HepG2 (cell line): ENCODE measurements around the gene GAL3ST1. TPM values are rescaled to one million over a fixed set of nuclear protein-coding genes. Genes with fewer than 3 reads are reported as not detected.

Experiments used
- ARID4A ChIP-seq: sonication (generic); formaldehyde crosslinking; IDR thresholded peaks from 2 replicates; pipeline ENCODE4 v1.5.0; 2020; ENCODE audit warnings: mild to moderate bottlenecking, missing genetic modification reagents, borderline replicate concordance
- EP300 ChIP-seq, 3 experiments: sonication (generic) in 1 of 3; formaldehyde crosslinking in 1 of 3; IDR thresholded peaks; 2 replicates each; pipeline versions ENCODE4 v1.5.1 to v1.6.1; 2011 to 2020; ENCODE audit warnings: low read depth in 2 of 3, low read length in 2 of 3, borderline replicate concordance in 1 of 3, improper control_type of control experiment in 1 of 3, mild to moderate bottlenecking in 1 of 3, missing genetic modification reagents in 1 of 3, moderate library complexity in 1 of 3
- ETV6 ChIP-seq: sonication (generic); formaldehyde crosslinking; conservative IDR thresholded peaks from 2 replicates; pipeline ENCODE4 v1.4.0; 2020; ENCODE audit warnings: missing genetic modification reagents
- GTF3A ChIP-seq: sonication (generic); formaldehyde crosslinking; conservative IDR thresholded peaks from 2 replicates; pipeline ENCODE4 v1.4.0; 2020; ENCODE audit warnings: mild to moderate bottlenecking, missing genetic modification reagents
- NCOA1 ChIP-seq: sonication (generic); formaldehyde crosslinking; IDR thresholded peaks from 2 replicates; pipeline ENCODE4 v1.9.0; 2021; ENCODE audit warnings: missing genetic modification reagents
- RFX1 ChIP-seq: fragments of 450-650 bp; IDR thresholded peaks from 2 replicates; pipeline ENCODE4 v1.6.1; 2017
- RORA ChIP-seq: sonication (generic); formaldehyde crosslinking; IDR thresholded peaks from 2 replicates; pipeline ENCODE4 v1.5.0; 2020; ENCODE audit warnings: mild to moderate bottlenecking, missing genetic modification reagents, moderate library complexity
- SAP130 ChIP-seq: IDR thresholded peaks from 2 replicates; pipeline ENCODE4 v1.6.1; 2016; ENCODE audit warnings: low read depth
- SOX5 ChIP-seq: IDR thresholded peaks from 2 replicates; pipeline ENCODE4 v1.6.1; 2016; ENCODE audit warnings: borderline replicate concordance
- SP2 ChIP-seq: sonication (generic); formaldehyde crosslinking; IDR thresholded peaks from 2 replicates; pipeline ENCODE4 v1.5.1; 2020; ENCODE audit warnings: mild to moderate bottlenecking, missing genetic modification reagents
- SUZ12 ChIP-seq: fragments of 150-350 bp; IDR thresholded peaks from 2 replicates; pipeline ENCODE4 v1.6.1; 2014; ENCODE audit warnings: low read depth, low read length
- TBX2 ChIP-seq: sonication (generic); formaldehyde crosslinking; IDR thresholded peaks from 2 replicates; pipeline ENCODE4 v1.5.0; 2020; ENCODE audit warnings: missing genetic modification reagents, mild to moderate bottlenecking, borderline replicate concordance
- USF2 ChIP-seq, 2 experiments: sonication (generic) in 1 of 2; formaldehyde crosslinking in 1 of 2; IDR thresholded peaks; 2 replicates each; pipeline versions ENCODE4 v1.5.1 to v1.6.1; 2011 to 2020; ENCODE audit warnings: borderline replicate concordance in 1 of 2, low read depth in 1 of 2, low read length in 1 of 2, mild to moderate bottlenecking in 1 of 2, missing genetic modification reagents in 1 of 2, moderate library complexity in 1 of 2
- ZNF101 ChIP-seq: sonication (generic); formaldehyde crosslinking; IDR thresholded peaks from 2 replicates; pipeline ENCODE4 v1.4.0; 2020; ENCODE audit warnings: mild to moderate bottlenecking, low read depth, missing genetic modification reagents, borderline replicate concordance
- ZNF343 ChIP-seq: sonication (generic); formaldehyde crosslinking; IDR thresholded peaks from 2 replicates; pipeline ENCODE4 v1.4.0; 2020; ENCODE audit warnings: mild to moderate bottlenecking, missing genetic modification reagents
- ZNF773 ChIP-seq: sonication (generic); formaldehyde crosslinking; IDR thresholded peaks from 2 replicates; pipeline ENCODE4 v1.4.0; 2020; ENCODE audit warnings: missing genetic modification reagents, borderline replicate concordance
- polyA plus RNA-seq, 8 experiments: library from polyadenylated mRNA; depleted of rRNA in 3 of 8; stranded (reverse) in 7 of 8; unstranded in 1 of 8; fragments of >200 nt; fragmentation: Illumina TruSeq in 4 of 8; extraction: Trizol in 4 of 8; gene quantifications; 2 replicates each; pipeline versions ENCODE4 v1.2.1 to v1.2.3, GENCODE V29; 2011 to 2016; ENCODE audit warnings: low read depth in 4 of 8, missing spikeins in 1 of 8, mixed read lengths in 1 of 8; ENCODE audit not compliant: insufficient read depth in 1 of 8
- total RNA-seq, 5 experiments: library from RNA; depleted of rRNA; stranded (reverse); fragments of >200 nt; fragmentation: Illumina TruSeq; extraction: Trizol; gene quantifications; 2 replicates each; pipeline ENCODE4 v1.2.3, GENCODE V29; 2016; ENCODE audit warnings: low read depth in 1 of 5

Gene GAL3ST1
- total and polyA plus RNA-seq, 2 of the 13 experiments (the other 11 are each of a cell fraction or from before 2014, with no cell fraction given), result 4.4 to 14.7 TPM

DNA sequence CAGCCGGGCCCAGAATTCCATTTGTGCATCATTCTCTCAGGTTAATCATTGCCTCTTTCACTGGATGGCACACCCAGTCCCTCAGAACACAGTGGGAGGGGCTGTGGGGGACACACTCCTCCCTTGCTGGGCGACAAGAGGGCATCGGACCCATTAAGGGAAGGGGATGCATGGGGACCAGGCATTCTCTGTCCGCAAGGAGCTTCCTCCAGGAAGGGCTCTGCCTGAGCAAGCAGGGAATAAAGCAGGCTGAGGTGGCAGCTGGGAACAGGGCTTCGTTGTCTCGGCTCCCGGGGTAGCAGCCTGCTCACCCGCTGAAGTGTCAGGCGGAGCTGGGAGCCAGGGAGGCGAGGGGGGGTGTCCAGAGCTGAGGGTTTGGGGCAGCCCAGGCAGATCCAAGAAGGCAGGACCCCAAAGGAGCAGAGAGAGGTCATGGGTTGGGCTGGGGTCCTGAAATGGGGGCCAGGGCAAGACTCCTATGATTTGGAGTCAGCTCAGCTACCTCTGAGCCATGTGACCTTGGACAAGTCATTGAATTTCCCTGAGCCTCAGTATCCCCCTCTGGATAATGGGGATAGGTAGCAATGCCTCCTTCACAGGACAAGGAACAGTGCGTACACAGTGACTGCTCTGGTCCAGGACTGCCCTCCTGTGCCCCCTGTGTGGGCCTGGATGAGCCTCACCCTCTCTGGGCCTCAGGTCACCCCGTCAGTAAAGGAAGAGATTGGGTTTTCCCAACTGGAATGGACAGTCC lies 1.4 kb downstream of the GAL3ST1 start (continued):
- TF ChIP-seq ARID4A (CRISPR knock-in tag) (0 out of 2 replicates have a peak, but pooled peaks have one; percentile 20), USF2 (IDR thresholded peaks at IDR 0.05; ENCODE audit: low read depth, low read length) (no peak), USF2 (CRISPR knock-in tag; IDR thresholded peaks at IDR 0.05; ENCODE audit: borderline replicate concordance) (no peak), SAP130 (CRISPR knock-in tag) (peak; percentile 34; the same call in 1 of the 2 replicates), SOX5 (CRISPR knock-in tag) (no peak), RFX1 (no peak), NCOA1 (CRISPR knock-in tag) (no peak), ZNF101 (CRISPR knock-in tag) (no peak), SP2 (no peak), ZNF773 (CRISPR knock-in tag) (no peak), ETV6 (CRISPR knock-in tag) (no peak), TBX2 (CRISPR knock-in tag) (peak; percentile 44; the same call in 1 of the 2 replicates), ZNF343 (CRISPR knock-in tag) (no peak), SUZ12 (no peak), GTF3A (CRISPR knock-in tag) (no peak), RORA (no peak), EP300 (IDR thresholded peaks at IDR 0.05; ENCODE audit: low read depth in 2 of 2, low read length in 2 of 2) (no peak), EP300 (CRISPR knock-in tag; IDR thresholded peaks at IDR 0.05; ENCODE audit: borderline replicate concordance) (no peak)
